NT2/D1 (cell line): ENCODE data around the gene SPDYE17.
"Not testable (repeated sequence)": the region's sequence is repeated elsewhere in the genome, so short reads cannot be mapped to it uniquely, and the experiment has no call there.

Source experiments
- DNase-seq: peaks from one replicate; pipeline ENCODE4 v3.0.0-alpha.2; 2011; ENCODE audit warnings: low read depth, low spot score
- H3K27me3 ChIP-seq: 2 replicates; pipeline ENCODE4 v1.6.0; 2011; ENCODE audit warnings: mild to moderate bottlenecking; ENCODE audit not compliant: insufficient read length, insufficient read depth
- H3K36me3 ChIP-seq: 2 replicates; pipeline ENCODE4 v1.6.1; 2011; ENCODE audit warnings: mild to moderate bottlenecking, low read length, mixed read lengths; ENCODE audit not compliant: insufficient read depth, insufficient read length
- H3K4me1 ChIP-seq: 2 replicates; pipeline ENCODE4 v1.5.1; 2011; ENCODE audit not compliant: insufficient read depth, insufficient read length
- H3K4me3 ChIP-seq: 2 replicates; pipeline ENCODE4 v1.5.1; 2011; ENCODE audit warnings: low read depth; ENCODE audit not compliant: insufficient read length
- H3K9ac ChIP-seq: 2 replicates; pipeline ENCODE4 v1.6.0; 2011; ENCODE audit warnings: low read depth; ENCODE audit not compliant: insufficient read length
- H3K9me3 ChIP-seq: 2 replicates; pipeline ENCODE4 v1.5.1; 2011; ENCODE audit warnings: mild to moderate bottlenecking, low read length; ENCODE audit not compliant: insufficient read depth

Gene SPDYE17, protein sequence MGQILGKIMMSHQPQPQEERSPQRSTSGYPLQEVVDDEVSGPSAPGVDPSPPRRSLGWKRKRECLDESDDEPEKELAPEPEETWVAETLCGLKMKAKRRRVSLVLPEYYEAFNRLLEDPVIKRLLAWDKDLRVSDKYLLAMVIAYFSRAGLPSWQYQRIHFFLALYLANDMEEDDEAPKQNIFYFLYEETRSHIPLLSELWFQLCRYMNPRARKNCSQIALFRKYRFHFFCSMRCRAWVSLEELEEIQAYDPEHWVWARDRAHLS

DNA sequence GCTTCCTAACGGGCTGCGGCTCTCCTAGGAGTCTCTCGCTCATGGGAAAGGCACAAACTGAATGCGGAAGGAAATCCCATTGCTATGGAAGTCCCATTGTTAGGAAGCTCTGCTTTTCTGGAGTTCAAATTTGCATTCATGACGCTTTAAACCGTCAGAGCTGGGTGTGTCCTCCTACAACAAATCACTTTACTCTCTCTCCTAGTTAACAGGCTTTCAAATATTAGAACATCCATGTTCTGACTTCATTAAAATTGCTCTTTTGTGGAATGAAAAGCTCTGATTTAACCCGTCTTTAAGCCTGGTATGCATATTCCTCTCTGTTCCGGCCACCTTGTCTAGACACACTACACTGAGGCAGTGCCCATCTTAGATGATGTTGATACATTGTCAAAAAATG, at the start of gene SPDYE17:
Gene SPDYE17, minus strand, starts transcription at position 101 of the 400 bp plus-strand sequence. CDS start 1,791 bp downstream, outside the sequence.
- not testable (repeated sequence) for H3K9ac ChIP-seq, H3K36me3 ChIP-seq, DNase-seq, H3K4me1 ChIP-seq, H3K4me3 ChIP-seq, H3K27me3 ChIP-seq, H3K9me3 ChIP-seq

DNA sequence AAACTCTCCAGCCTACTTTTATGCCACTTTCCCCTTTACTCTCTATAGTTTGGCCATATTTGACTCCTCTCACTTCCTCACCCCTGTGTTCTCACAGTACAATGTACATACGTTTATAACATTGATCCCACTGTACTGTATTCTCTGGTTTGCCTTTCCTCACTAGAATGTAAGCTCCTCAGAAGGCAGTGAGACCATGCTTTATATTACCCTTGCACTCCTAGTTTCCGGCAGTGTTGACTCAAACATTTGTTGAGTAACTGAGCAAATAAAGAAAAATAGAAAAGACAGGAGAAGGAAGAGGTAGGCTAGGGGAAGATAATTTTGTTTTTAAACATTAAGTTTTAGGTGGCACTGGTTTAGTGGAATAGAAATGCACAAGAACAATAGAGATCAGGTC, 48.1 kb upstream of the SPDYE17 start:
- H3K27me3 ChIP-seq, H3K36me3 ChIP-seq, H3K9me3 ChIP-seq, H3K4me3 ChIP-seq, H3K9ac ChIP-seq, H3K4me1 ChIP-seq, DNase-seq: not testable (repeated sequence)

DNA sequence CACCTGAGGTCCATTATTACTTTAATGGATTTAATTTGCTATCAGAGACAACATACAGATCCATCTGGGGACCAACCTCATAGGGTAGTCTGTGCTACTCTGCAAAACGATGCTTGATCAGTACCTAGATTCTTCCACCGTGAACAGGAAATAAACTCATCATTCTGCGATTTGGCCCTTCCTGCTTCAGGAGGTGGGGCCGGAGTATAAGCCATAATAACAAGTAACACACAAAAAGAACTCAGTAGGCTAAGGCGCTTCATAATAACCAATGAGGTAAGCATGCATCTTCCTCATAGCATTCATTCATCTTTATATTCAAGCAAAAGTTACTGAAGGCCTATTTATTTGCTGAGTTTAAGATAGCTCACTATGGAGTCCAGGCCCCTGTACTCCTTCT, 47.5 kb upstream of the SPDYE17 start:
- H3K4me1 ChIP-seq, H3K27me3 ChIP-seq, H3K9me3 ChIP-seq, H3K9ac ChIP-seq, H3K36me3 ChIP-seq, DNase-seq, H3K4me3 ChIP-seq: not testable (repeated sequence)

DNA sequence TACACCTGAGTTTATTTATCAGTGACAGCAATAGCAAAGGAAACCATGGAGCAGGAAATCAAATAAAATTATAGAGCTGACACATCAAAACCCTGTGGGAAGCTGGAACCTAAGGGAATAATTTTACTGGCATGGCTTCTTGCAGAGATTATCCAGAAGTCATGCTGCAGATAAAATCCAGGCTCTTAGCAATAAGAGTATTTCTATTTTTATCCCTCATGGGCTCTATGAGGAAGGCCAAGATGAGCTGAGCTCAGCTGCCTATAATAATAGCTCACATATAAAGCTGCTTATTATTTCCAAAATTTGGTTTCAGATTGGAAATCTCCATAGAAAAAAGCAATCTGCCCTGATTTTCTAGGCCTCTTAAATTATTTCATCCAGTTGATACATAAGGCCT, 47.0 kb upstream of the SPDYE17 start:
- not testable (repeated sequence) for H3K36me3 ChIP-seq, H3K4me3 ChIP-seq, DNase-seq, H3K27me3 ChIP-seq, H3K9ac ChIP-seq, H3K4me1 ChIP-seq, H3K9me3 ChIP-seq

DNA sequence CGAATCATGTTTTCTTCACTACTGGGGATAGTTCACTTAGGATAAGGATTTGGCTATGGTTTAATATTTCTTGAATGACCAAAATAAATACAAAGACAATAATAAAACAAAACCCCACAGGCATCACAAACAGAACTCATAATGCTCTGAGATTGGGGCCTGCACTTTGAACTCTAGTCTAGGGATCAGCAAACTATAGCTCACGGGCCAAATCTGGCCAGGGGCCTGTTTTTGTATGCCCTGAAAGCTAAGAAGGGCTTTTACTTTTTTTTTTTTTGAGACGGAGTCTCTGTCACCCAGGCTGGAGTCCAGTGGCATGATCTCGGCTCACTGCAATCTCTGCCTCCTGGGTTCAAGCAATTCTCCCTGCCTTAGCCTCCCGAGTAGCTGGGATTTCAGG, 44.9 kb upstream of the SPDYE17 start:
- H3K9ac ChIP-seq, H3K4me3 ChIP-seq, DNase-seq, H3K4me1 ChIP-seq, H3K36me3 ChIP-seq, H3K9me3 ChIP-seq, H3K27me3 ChIP-seq: not testable (repeated sequence)

DNA sequence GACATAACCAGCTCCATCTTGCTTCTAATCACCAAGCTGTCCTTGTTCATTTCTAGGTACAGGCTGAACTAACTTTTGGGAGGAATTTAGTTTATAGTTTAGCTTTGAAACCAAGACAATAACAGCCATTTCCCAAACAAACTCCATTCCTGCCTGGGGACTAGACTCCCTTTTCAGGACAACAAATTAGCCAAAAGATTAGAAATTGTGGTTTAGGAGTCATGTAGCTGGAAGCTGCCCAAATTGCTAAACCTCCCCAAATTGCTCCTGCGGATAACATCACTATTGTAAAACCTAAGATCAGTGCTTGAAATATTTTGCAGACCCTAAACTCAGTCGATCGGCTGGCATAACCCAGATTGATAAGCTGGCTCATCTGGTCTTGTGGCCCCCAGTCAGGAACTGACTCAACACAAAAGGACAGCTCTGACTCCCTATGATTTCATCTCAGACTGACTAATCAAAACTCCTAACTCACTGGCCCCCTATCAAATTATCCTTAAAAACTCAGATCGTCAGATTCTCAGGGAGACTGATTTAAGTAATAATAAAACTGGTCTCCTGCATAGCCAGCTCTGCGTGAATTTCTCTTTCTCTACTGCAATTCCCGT, 42.7 kb upstream of the SPDYE17 start:
- not testable (repeated sequence) for DNase-seq, H3K27me3 ChIP-seq, H3K9ac ChIP-seq, H3K4me3 ChIP-seq, H3K36me3 ChIP-seq, H3K4me1 ChIP-seq, H3K9me3 ChIP-seq

DNA sequence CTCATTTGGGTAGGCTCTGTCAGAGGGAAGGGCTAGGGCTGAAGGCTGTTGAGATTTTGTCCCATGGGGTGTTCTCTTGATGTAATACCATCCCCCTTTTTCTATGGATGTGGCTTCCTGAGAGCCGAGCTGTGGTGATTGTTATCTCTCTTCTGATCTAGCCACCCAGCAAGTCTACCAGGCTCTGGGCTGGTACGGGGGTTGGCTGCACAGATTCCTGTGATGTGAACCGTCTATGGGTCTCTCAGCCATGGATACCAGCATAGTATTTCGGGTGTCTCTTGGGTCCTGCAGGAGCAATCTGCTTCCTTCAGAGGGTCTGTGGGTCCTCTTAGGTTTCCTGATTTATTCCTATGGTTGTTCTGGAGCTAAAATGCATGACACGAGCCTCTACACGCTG, 38.9 kb upstream of the SPDYE17 start:
- H3K4me3 ChIP-seq, H3K9me3 ChIP-seq, H3K36me3 ChIP-seq, DNase-seq, H3K4me1 ChIP-seq, H3K27me3 ChIP-seq, H3K9ac ChIP-seq: not testable (repeated sequence)

DNA sequence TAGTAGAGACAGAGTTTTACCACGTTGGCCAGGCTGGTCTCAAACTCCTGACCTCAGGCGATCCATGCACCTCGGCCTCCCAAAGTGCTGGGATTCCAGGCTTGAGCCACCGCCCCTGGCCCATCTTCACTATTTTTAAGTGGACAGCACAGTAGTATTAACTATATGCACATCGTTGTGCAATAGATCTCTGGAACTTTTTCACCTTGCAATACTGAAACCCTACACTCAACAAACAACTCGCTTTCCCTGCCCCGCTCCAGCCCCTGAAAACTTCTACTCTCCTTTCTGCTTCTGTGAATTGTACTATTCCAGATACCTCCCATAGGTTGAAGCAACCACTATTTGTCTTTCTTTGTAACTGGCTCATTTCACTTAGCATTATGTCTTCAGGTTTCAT, 33.7 kb upstream of the SPDYE17 start:
- H3K27me3 ChIP-seq, H3K9ac ChIP-seq, H3K4me1 ChIP-seq, H3K4me3 ChIP-seq, H3K9me3 ChIP-seq, DNase-seq, H3K36me3 ChIP-seq: not testable (repeated sequence)

DNA sequence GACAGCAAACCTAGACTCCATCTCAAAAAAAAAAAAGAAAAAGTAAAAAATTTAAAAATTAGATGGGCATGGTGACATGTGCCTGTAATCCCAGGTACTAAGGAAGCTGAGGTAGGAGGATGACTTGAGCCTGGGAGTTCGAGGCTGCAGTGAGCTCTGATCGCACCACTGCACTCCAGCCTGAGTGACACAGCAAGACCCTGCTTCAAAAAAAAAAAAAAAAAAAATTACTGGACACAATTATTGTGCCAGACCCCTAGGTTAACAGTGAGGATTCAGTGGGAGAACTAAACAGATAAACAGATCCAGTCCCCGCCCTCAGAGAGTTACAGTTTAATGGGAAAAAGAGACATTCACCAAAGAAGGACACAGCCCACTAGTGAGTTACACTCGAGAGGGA, 31.6 kb upstream of the SPDYE17 start:
- H3K36me3 ChIP-seq, H3K4me1 ChIP-seq, H3K9me3 ChIP-seq, H3K4me3 ChIP-seq, DNase-seq, H3K9ac ChIP-seq, H3K27me3 ChIP-seq: not testable (repeated sequence)

DNA sequence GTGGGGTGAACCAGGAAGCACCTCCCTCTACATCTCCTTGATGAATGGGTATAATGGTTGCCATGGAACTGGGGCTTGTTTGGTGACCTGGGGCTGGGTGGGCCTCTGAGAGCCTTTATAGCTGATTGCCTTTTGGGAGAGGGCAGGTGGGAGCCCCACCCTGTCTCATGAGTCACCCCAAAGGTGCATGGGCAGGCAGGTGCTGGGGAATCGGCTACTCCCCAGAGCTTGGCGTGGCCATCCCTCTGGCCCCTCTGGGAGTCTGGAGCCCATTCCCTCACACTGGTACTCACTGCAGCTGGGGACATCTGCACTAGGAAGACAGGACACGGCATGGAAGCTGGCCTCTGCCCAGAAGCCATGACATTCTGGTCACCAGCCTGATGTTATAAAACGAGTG, 30.4 kb upstream of the SPDYE17 start, which contains the start of gene SPDYE18:
Gene SPDYE18, minus strand, starts transcription at position 2 of the 400 bp plus-strand sequence. CDS start 2,046 bp downstream, outside the sequence.
- not testable (repeated sequence) for DNase-seq, H3K36me3 ChIP-seq, H3K27me3 ChIP-seq, H3K9ac ChIP-seq, H3K4me1 ChIP-seq, H3K9me3 ChIP-seq, H3K4me3 ChIP-seq

DNA sequence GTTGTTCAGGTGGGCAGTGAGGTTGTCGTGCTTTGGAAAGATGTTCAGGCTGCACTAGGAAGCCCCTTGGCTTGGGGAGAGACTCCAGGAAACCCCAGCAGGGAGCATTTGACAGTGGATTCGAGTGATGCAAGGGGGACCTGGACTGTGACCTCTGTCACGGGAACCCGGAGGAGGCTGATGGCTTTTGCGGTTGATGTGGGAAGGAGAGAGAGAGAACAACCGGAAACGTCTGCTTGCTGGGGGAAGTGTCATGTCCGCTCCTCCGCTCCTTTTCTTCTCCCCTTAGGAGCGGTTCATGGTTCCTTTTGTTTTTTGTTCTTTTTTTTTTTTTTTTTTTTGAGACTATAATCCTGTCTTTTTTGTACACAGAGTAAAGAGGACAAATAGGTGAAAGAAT, 5.8 kb downstream of the SPDYE17 start:
- DNase-seq, H3K4me1 ChIP-seq, H3K27me3 ChIP-seq, H3K36me3 ChIP-seq, H3K9me3 ChIP-seq, H3K9ac ChIP-seq, H3K4me3 ChIP-seq: not testable (repeated sequence)

DNA sequence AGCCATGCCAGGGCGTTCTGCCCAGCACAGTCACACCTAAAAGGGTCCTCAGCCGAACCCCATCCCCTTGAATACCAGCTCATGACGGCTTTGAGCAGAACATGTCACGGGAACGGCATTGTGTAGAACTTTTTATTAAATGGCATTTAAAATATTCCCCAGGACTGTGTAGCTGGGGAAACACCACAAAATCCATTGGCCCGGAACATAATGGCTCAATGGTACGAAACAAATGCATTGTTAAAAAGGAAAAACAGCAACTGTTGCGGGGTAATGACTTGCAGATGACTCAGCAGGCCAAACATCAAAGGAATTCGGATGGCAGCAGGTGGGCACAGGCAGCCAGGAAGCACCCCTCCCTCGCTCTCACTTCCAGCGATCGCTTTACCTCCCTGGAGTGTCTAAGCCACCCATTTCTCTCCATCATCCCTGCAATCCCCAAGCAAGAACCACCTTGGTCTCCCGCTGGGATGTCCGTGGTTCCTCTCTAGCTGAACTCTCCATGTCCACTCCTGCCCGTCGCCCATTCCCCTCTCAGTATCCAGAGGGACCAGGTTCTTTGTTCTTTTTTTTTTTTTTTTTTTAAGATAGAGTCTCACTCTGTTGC, 22.0 kb downstream of the SPDYE17 start:
- not testable (repeated sequence) for H3K9ac ChIP-seq, H3K36me3 ChIP-seq, H3K9me3 ChIP-seq, H3K27me3 ChIP-seq, H3K4me1 ChIP-seq, DNase-seq, H3K4me3 ChIP-seq
